A549 (cell line): ENCODE data around the gene EFCAB11.

Experiments used
- BHLHE40 ChIP-seq: IDR thresholded peaks from 2 replicates; pipeline ENCODE4 v1.6.1; 2012; ENCODE audit warnings: low read depth, low read length, inconsistent platforms
- CBX8 ChIP-seq: fragments of 200-600 bp; sonication (generic); IDR thresholded peaks from 2 replicates; pipeline ENCODE4 v1.6.1; 2016
- CHD2 ChIP-seq: fragments of 150-350 bp; IDR thresholded peaks from 2 replicates; pipeline ENCODE4 v1.6.1; 2014; ENCODE audit warnings: low read length; ENCODE audit not compliant: partially characterized antibody
- HOXB5 ChIP-seq: fragments of 250-450 bp; sonication (Bioruptor Pico); IDR thresholded peaks from 2 replicates; pipeline ENCODE4 v1.5.0; 2020; ENCODE audit warnings: mild to moderate bottlenecking, moderate library complexity
- JUN ChIP-seq, 2 experiments: fragments of >200 bp; sonication (Bioruptor Twin); formaldehyde crosslinking; IDR thresholded peaks; 2 replicates in 1 of 2; 3 replicates in 1 of 2; pipeline ENCODE4 v1.6.1; 2016 to 2017
- JUNB ChIP-seq: fragments of >200 bp; sonication (Bioruptor Twin); formaldehyde crosslinking; IDR thresholded peaks from 2 replicates; pipeline ENCODE4 v1.6.1; 2016
- MAFK ChIP-seq: fragments of 450-650 bp; IDR thresholded peaks from 2 replicates; pipeline ENCODE4 v1.6.1; 2014; ENCODE audit not compliant: partially characterized antibody
- MYC ChIP-seq: IDR thresholded peaks from 2 replicates; pipeline ENCODE4 v1.6.1; 2012; ENCODE audit warnings: mild to moderate bottlenecking, inconsistent platforms, low read length, improper control_type of control experiment, borderline replicate concordance
- POLR2A ChIP-seq: IDR thresholded peaks from 2 replicates; pipeline ENCODE4 v1.6.1; 2012; ENCODE audit warnings: mild to moderate bottlenecking, low read length
- TF ChIP-seq, protein P1 (sequence below): fragments of >200 bp; sonication (Bioruptor Twin); formaldehyde crosslinking; IDR thresholded peaks from 3 replicates; pipeline ENCODE4 v1.5.1; 2016

- TF ChIP-seq, protein P1, sequence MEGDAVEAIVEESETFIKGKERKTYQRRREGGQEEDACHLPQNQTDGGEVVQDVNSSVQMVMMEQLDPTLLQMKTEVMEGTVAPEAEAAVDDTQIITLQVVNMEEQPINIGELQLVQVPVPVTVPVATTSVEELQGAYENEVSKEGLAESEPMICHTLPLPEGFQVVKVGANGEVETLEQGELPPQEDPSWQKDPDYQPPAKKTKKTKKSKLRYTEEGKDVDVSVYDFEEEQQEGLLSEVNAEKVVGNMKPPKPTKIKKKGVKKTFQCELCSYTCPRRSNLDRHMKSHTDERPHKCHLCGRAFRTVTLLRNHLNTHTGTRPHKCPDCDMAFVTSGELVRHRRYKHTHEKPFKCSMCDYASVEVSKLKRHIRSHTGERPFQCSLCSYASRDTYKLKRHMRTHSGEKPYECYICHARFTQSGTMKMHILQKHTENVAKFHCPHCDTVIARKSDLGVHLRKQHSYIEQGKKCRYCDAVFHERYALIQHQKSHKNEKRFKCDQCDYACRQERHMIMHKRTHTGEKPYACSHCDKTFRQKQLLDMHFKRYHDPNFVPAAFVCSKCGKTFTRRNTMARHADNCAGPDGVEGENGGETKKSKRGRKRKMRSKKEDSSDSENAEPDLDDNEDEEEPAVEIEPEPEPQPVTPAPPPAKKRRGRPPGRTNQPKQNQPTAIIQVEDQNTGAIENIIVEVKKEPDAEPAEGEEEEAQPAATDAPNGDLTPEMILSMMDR: no peak
- TF ChIP-seq JUNB (no peak), POLR2A (no peak), CBX8 (no peak), MAFK (no peak), JUN (IDR thresholded peaks at IDR 0.05) (no peak), CHD2 (no peak), BHLHE40 (no peak), MYC (no peak), HOXB5 (no peak)
These were observed 104.6 kb downstream of the EFCAB11 start for GRCh38 chr14:89849931-89850330.
